Fibroblast of lung (primary cell): ENCODE data around the gene CTRL.
"Not testable (repeated sequence)": the region's sequence is repeated elsewhere in the genome, so short reads cannot be mapped to it uniquely, and the experiment has no call there.

ENCODE experiments used
- CTCF ChIP-seq, 2 donors: IDR thresholded peaks in 1 of 2; conservative IDR thresholded peaks in 1 of 2; 1 replicate in 1 of 2; 2 replicates in 1 of 2; pipeline ENCODE4 v1.5.1; 2011 to 2012; ENCODE audit warnings: low read length in 2 of 2, control low read depth in 1 of 2, inconsistent platforms in 1 of 2, low read depth in 1 of 2, mild to moderate bottlenecking in 1 of 2
- EZH2 ChIP-seq: IDR thresholded peaks from 2 replicates; pipeline ENCODE4 v1.5.1; 2012; ENCODE audit warnings: low read length, control low read depth, mild to moderate bottlenecking; ENCODE audit errors: missing control alignments

- TF ChIP-seq CTCF (conservative IDR thresholded peaks at IDR 0.05 in 1 of 2, IDR thresholded peaks at IDR 0.05 in 1 of 2; ENCODE audit: low read depth in 1 of 2, low read length in 2 of 2); EZH2: not testable (repeated sequence)
Measured at GRCh38 chr16:67937713-67938112, 6.1 kb upstream of the CTRL start.
